Activated T-cell treated with anti-CD3 and anti-CD28 coated beads, Interleukin-2, amount 50 U/mL, for 4 hours (primary cell): Measurements from ENCODE around the gene COMMD1. TPM values are rescaled to one million over a fixed set of nuclear protein-coding genes. Genes with fewer than 3 reads are reported as not detected.

Experiments
- ATAC-seq, 2 donors: fragments of 200-7000 bp; cut with Tn5 transposase; one replicate each; pipeline ENCODE4 v1.10.0; 2021
- DNase-seq: peaks from one replicate; pipeline ENCODE4 v3.0.0-alpha.2; 2020
- H3K27me3 Mint-ChIP-seq: one replicate; pipeline ENCODE4 v1.8.0; 2021; ENCODE audit warnings: low read depth, mixed read lengths
- H3K36me3 Mint-ChIP-seq: one replicate; pipeline ENCODE4 v1.8.0; 2022; ENCODE audit warnings: mixed read lengths; ENCODE audit not compliant: insufficient read depth
- H3K4me1 Mint-ChIP-seq: one replicate; pipeline ENCODE4 v1.8.0; 2021; ENCODE audit warnings: low read depth, mixed read lengths
- H3K4me3 Mint-ChIP-seq: one replicate; pipeline ENCODE4 v1.8.0; 2021; ENCODE audit warnings: mild to moderate bottlenecking, moderate library complexity, mixed read lengths
- H3K9me3 Mint-ChIP-seq: one replicate; pipeline ENCODE4 v1.8.0; 2021; ENCODE audit warnings: mixed read lengths
- total RNA-seq, 3 donors: library from RNA; stranded (reverse); gene quantifications; one replicate each; pipeline ENCODE4 v1.2.1, GENCODE V29; 2021

COMMD1 gene
- total RNA-seq, 3 donors from 2014 or later, result 29.7 to 37.0 (median 31.0) TPM

DNA sequence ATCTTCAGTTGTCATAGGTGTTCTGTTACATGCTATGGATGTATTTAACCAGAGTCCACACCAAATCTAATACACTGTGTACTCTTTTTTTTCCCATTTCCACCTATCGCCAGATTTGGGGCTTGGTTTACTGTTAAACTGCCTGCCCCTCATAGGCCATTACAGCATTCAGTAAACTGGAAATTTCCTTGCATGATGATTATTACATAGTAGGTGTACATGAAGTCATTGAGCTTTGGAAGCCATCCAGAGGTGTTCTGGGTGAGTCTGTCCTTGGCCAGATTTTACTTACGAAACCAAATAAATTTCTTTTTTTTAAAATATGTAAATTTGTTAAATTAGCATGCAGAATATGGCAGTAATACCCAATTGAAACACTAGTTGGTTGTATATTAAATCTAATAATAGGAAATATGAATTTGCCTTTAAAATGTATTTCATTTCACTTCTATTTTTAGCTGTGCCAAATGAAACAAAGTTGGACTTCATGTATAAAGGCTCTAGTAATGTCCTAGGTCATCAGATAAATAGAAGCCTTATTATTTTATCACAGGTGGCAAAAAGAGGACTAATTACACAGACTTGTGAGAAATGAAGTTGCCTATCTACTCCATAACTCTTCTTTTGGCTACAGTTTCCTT is 60.7 kb downstream of the COMMD1 start:
- Mint-ChIP-seq H3K4me3 (no peak overlapping the region), H3K9me3 (no peaks in the 10 kb centered on the region), H3K27me3 (no peaks in the 10 kb centered on the region), H3K36me3 (peaks cover 2% of the 10 kb centered on the region), H3K4me1 (no peaks in the 10 kb centered on the region)
- ATAC-seq, result no peak
- DNase-seq, result no peak

DNA sequence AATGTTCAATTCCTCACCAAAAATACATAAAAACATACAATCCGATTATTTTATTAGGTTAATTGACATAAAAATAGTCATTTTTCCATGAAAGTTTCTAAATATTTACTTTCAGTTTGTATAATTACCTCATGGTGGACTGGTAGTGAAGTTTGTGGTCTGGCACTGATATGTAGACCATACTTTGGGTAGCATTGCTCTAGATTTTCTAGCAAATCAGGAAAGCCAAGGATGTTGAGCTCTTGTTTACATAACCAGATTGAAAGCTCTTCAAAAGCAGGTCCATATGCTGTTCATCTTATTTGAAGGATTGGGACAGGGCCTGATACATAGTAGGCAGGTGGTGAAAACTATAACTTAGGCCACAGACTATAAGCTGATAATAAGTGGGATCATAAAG is 61.8 kb downstream of the COMMD1 start:
- no peak for ATAC-seq
- Mint-ChIP-seq H3K4me1 (peaks cover 1% of the 10 kb centered on the region), H3K4me3 (no peak overlapping the region)

DNA sequence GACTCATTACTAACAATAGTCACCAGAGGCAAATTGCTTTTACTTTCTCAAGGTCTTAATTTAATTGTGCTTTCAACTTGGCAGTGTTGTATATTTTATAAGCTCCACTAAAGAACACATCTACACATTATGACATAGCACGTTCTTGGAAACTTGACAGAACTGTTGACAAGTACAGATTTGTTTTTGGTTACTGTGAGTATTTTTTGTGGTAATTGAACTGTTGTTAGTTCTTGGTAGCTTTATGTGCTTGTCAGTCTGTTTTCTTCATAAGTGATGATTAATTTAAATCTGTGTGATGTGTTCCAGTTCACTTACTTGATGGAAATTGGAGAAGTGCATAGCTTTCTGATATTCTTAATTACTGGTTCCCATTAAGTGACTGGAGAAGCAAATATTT is 63.9 kb downstream of the COMMD1 start:
- H3K9me3 Mint-ChIP-seq, result no peaks in the 10 kb centered on the region
- H3K36me3 Mint-ChIP-seq, result no peaks in the 10 kb centered on the region
- ATAC-seq (no peak), DNase-seq (no peak)
- H3K4me1 Mint-ChIP-seq, result peaks cover 1% of the 10 kb centered on the region
- no peak overlapping the region for H3K4me3 Mint-ChIP-seq
- no peaks in the 10 kb centered on the region for H3K27me3 Mint-ChIP-seq

More for the DNA sequence above, 61.8 kb downstream of the COMMD1 start:
- Mint-ChIP-seq H3K9me3 (no peaks in the 10 kb centered on the region), H3K36me3 (no peaks in the 10 kb centered on the region), H3K27me3 (no peaks in the 10 kb centered on the region)
- DNase-seq, result no peak

DNA sequence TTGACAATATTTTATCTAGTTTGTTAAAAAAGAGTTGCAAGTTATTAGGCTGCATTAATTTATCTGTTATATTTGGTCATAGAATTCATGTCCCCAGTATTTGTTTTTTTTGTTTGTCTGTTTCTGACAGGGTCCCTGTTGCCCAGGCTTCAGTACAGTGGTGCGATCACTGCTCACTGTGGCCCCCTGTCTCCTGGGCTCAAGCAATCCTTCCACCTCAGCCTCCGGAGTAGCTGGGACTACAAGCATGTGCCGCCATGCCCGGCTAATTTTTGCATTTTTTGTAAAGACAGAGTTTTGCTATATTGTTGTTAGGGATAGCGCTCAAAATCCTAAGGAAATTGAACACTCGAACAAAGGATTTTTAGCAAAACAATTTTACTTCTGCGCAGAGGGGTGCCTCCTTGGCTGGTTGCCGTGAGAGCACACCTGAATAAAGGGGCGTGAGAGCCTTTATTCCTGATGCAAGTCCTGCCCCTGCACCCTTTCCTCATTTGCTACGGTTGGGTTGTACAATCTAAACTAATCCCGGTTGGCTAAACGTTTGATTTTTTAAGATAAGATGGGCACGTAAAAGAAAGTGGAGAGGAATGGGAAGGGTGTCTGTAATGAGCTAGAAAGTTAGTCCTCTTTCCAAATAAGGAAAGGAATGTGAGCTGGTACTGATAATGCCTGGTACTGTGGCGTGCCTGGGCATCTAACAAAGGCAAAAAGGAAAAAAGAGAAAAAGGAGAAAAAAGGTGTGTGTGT is 65.5 kb downstream of the COMMD1 start:
- H3K9me3 Mint-ChIP-seq, result no peaks in the 10 kb centered on the region
- ATAC-seq, result no peak
- no peak for DNase-seq
- no peaks in the 10 kb centered on the region for H3K36me3 Mint-ChIP-seq
- no peak overlapping the region for H3K4me3 Mint-ChIP-seq
- no peaks in the 10 kb centered on the region for H3K27me3 Mint-ChIP-seq
- peaks cover 1% of the 10 kb centered on the region for H3K4me1 Mint-ChIP-seq

DNA sequence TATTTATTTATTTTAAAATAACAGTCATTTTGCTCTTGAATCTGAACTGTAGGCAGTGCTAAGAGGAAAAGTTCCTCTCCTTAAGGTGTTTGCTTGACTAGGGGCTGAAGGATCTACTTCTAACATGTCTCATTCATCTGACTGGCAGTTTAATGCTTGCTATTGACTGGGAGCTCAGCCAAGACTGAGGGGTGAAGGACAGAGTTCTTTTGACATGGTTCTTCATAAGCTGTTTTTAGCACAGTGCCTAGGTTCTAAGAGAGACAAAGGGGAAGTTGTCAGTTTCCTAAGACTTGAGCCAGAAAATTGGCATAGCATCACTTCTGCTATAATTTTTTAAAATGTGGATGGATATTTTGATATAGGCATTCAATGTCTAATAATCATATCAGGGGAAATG is 73.0 kb downstream of the COMMD1 start:
- H3K4me3 Mint-ChIP-seq, result no peak overlapping the region
- DNase-seq (no peak), ATAC-seq (no peak)
- H3K27me3 Mint-ChIP-seq, result no peaks in the 10 kb centered on the region
- peaks cover 21% of the 10 kb centered on the region for H3K9me3 Mint-ChIP-seq
- peaks cover 2% of the 10 kb centered on the region for H3K4me1 Mint-ChIP-seq
- H3K36me3 Mint-ChIP-seq, result peaks cover 12% of the 10 kb centered on the region

DNA sequence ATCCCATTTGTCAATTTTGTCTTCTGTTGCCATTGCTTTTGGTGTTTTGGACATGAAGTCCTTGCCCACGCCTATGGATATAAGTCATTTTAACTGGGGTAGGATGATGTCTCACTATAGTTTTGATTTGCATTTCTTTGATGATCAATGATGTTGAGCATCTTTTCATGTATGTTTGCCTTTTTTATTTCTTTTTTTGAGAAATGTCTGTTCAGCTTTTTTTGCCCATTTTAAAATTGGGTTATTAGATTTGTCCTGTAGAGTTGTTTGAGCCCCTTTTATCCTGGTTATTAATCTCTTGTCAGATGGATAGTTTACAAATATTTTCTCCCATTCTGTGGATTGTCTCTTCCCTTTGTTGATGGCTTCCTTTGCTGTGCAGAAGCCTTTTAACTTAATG is 75.3 kb downstream of the COMMD1 start:
- H3K4me1 Mint-ChIP-seq, result peaks cover 2% of the 10 kb centered on the region
- no peaks in the 10 kb centered on the region for H3K27me3 Mint-ChIP-seq
- no peak overlapping the region for H3K4me3 Mint-ChIP-seq
- H3K36me3 Mint-ChIP-seq, result peaks cover 12% of the 10 kb centered on the region
- DNase-seq, result no peak
- no peak for ATAC-seq
- H3K9me3 Mint-ChIP-seq, result peaks cover 22% of the 10 kb centered on the region

DNA sequence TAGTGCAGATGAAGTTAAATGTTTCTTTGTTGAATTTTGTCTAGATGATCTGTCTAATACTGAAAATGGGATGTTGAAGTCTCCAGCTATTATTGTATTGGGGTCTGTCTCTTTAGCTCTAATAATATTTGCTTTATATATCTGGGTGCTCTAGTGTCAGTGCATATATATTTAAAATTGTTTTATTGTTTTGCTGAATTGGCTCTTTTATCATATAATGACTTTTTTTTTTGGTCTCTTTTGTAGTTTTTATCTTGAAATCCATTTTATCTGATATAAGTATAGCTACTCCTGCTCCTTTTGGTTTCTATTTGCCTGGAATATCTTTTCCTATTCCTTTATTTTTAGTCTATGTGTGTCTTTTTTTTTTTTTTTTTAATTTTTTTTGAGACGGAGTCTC is 79.2 kb downstream of the COMMD1 start:
- DNase-seq (no peak), ATAC-seq (no peak)
- Mint-ChIP-seq H3K4me3 (no peak overlapping the region), H3K4me1 (no peaks in the 10 kb centered on the region), H3K36me3 (peaks cover 18% of the 10 kb centered on the region), H3K27me3 (no peaks in the 10 kb centered on the region), H3K9me3 (peaks cover 22% of the 10 kb centered on the region)

DNA sequence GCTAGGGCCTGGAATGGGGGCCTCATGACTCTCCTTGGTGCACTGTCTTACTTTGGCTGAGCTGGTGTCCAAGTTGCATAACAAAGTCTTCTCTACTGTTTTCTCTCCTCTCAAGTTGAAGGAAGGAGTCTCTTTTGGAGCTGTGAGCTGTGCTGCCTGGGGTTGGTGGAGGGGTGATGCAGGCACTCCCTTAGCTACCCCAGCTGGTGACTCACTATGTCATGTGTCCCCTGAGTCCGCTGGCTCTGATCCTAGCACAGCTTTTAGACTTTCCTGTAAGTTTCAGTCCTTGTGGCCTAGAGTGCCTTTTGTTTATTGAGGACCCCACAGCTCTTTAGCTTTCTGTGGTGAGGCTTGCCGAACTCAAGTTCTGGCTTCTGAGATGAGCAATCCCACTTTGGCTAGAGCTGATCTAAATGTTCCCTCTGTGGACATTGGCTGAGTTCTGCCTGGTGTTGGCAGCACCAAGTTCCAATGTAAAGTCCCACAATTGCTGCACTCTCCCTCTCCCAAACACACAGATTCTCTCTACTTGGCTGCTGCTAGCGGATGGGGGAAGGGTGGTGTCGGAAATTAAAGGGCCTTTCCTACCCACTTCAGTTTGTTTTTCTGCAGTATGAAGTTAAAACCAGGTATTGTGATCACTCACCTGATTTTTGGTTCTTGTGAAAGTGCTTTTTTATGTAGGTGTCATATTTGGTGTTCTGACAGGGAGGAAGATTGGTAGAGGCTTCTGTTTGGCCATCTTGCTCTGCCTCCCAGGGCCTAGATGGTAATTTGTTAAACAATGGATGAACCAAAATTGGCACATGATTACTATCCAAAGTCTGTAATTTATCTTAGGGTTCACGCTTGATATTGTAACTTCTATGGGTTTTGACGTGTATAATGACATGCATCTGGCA is 83.2 kb downstream of the COMMD1 start:
- Mint-ChIP-seq H3K36me3 (peaks cover 13% of the 10 kb centered on the region), H3K4me3 (no peak overlapping the region), H3K27me3 (no peaks in the 10 kb centered on the region), H3K9me3 (no peaks in the 10 kb centered on the region), H3K4me1 (no peaks in the 10 kb centered on the region)
- ATAC-seq, result no peak
- no peak for DNase-seq

DNA sequence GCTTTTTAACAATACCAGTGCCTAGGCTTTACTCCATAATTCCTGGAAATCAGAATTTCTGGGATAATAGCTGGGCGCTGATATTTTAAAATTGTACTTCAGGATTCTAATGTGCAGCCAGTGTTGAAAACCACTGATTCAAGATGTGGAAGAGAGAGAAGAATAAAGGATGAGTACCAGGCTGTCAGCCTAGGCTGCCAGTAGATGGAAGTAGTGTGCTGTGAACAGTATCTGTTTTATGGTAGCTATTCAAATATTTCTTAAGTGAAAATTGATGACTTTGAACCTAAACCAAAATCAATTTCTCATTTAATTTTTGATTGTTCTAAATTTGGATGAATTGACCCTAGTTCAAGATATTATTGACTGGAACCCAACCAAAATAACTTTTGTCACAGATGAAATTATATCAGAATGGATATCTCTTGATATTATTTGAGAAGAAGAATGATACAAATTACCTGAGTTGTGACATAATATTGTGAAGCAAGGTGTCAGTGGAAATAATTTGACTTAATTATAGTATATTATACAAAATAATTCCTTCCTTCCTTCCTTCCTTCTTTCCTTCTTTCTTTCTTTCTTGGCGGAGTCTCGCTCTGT is 88.0 kb downstream of the COMMD1 start:
- DNase-seq (no peak), ATAC-seq (no peak)
- no peak overlapping the region for H3K4me3 Mint-ChIP-seq
- H3K9me3 Mint-ChIP-seq, result no peaks in the 10 kb centered on the region
- peaks cover 11% of the 10 kb centered on the region for H3K36me3 Mint-ChIP-seq
- no peaks in the 10 kb centered on the region for H3K27me3 Mint-ChIP-seq
- H3K4me1 Mint-ChIP-seq, result no peaks in the 10 kb centered on the region

DNA sequence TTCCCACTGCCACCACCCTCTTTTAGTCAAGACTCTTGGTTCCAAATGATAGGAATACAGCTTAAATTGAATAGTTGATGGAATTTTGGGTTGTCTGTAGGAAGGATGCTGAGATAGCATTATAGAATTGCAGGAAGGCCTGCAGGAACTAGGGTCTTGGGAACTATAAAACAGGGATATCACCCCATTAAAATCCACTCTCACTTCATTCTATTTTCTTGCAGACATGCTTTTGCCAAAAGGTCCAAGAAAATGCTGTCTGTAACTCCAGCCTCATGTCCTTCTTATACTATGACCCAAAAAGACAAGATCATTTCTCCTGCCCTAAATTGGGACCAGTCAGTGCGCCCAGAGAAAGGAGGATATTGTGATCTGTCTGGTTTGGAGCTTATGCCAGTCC is 89.1 kb downstream of the COMMD1 start:
- no peak for ATAC-seq
- no peaks in the 10 kb centered on the region for H3K9me3 Mint-ChIP-seq
- no peak overlapping the region for H3K4me3 Mint-ChIP-seq
- no peaks in the 10 kb centered on the region for H3K4me1 Mint-ChIP-seq
- H3K36me3 Mint-ChIP-seq, result peaks cover 4% of the 10 kb centered on the region
- no peaks in the 10 kb centered on the region for H3K27me3 Mint-ChIP-seq
- no peak for DNase-seq

DNA sequence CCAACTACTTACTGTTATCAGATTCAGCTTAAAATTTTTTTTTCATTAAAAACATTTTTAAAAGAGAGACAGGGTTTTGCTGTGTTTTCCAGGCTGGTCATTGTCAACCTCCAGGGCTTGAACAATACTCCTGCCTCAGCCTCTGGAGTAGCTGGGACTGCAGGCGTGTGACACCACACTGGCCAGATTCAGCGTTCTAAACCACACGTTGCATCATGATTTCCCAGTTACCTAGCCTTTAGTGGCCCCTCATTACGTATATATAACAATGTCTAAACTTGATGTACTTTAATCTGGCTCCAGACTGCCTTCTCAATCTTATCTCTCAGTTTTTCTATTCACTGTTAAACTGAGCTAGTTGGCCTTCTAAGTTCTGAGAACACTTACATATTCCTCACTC is 89.6 kb downstream of the COMMD1 start:
- Mint-ChIP-seq H3K4me3 (no peak overlapping the region), H3K4me1 (no peaks in the 10 kb centered on the region), H3K27me3 (no peaks in the 10 kb centered on the region), H3K9me3 (no peaks in the 10 kb centered on the region), H3K36me3 (peaks cover 3% of the 10 kb centered on the region)
- ATAC-seq, result no peak
- DNase-seq, result no peak

DNA sequence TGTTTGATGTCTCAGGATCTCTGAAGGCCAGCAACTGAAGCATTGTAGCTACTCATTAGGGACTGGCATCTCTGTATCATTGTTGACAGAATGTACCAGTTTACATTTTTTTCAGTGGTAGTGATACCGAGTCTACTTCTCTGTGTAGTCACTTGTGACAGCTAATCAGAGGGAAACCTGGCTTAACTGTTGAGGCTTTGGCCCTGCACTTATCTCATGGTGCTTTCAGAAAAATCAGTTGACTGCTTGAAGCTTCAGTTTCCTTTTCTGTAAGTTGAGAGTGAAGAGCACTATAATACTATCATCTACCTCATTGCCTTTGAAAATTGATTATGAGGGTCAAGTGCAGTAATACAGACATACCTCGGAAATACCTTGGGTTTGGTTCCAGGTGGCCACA is 90.0 kb downstream of the COMMD1 start:
- ATAC-seq (no peak), DNase-seq (no peak)
- H3K27me3 Mint-ChIP-seq, result no peaks in the 10 kb centered on the region
- H3K4me1 Mint-ChIP-seq, result no peaks in the 10 kb centered on the region
- H3K4me3 Mint-ChIP-seq, result no peak overlapping the region
- H3K9me3 Mint-ChIP-seq, result no peaks in the 10 kb centered on the region
- peaks cover 1% of the 10 kb centered on the region for H3K36me3 Mint-ChIP-seq

DNA sequence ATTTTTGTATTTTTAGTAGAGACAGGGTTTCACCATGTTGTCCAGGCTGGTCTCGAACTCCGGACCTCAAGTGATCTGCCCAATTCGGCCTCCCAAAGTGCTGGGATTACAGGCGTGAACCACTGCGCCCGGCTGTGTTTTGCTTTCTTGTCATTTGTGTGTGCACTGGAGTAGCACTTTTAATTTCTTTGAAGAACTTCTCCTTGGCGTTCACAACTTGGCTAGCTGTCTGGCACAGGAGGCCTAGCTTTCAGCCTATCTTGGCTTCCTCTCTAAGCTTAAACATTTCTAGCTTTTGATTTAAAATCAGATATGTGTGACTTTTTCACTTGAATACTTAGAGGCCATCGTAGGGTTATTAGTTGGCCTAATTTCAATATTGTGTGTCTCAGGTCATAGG is 93.0 kb downstream of the COMMD1 start:
- no peaks in the 10 kb centered on the region for H3K27me3 Mint-ChIP-seq
- H3K9me3 Mint-ChIP-seq, result no peaks in the 10 kb centered on the region
- H3K4me1 Mint-ChIP-seq, result no peaks in the 10 kb centered on the region
- ATAC-seq (no peak), DNase-seq (no peak)
- peaks cover 8% of the 10 kb centered on the region for H3K36me3 Mint-ChIP-seq
- no peak overlapping the region for H3K4me3 Mint-ChIP-seq

DNA sequence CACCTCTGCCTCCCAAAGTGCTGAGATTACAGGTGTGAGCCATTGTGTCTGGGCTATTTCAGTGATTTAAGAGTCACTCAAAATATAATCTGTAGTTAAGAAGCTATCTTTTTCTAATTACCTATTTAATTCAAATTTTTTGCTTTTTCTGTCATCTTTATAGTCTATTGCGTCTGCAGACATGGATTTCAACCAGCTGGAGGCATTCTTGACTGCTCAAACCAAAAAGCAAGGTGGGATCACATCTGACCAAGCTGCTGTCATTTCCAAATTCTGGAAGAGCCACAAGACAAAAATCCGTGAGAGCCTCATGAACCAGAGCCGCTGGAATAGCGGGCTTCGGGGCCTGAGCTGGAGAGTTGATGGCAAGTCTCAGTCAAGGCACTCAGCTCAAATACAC is 95.1 kb downstream of the COMMD1 start:
- H3K9me3 Mint-ChIP-seq, result no peaks in the 10 kb centered on the region
- peaks cover 11% of the 10 kb centered on the region for H3K36me3 Mint-ChIP-seq
- no peaks in the 10 kb centered on the region for H3K27me3 Mint-ChIP-seq
- ATAC-seq (no peak), DNase-seq (no peak)
- H3K4me1 Mint-ChIP-seq, result no peaks in the 10 kb centered on the region
- no peak overlapping the region for H3K4me3 Mint-ChIP-seq
